GM18499 (cell line): ENCODE data around the gene PRDM12.

ENCODE experiments used
- ATAC-seq: cut with Tn5 transposase; IDR thresholded peaks from one replicate; pipeline ENCODE4 v1.9.1; 2021; ENCODE audit warnings: moderate number of reproducible peaks; ENCODE audit not compliant: insufficient read depth, unreplicated experiment

PRDM12 gene

GRCh38 chr9:130635721-130636647 is 28.4 kb upstream of the PRDM12 start:
- no peak for ATAC-seq

DNA sequence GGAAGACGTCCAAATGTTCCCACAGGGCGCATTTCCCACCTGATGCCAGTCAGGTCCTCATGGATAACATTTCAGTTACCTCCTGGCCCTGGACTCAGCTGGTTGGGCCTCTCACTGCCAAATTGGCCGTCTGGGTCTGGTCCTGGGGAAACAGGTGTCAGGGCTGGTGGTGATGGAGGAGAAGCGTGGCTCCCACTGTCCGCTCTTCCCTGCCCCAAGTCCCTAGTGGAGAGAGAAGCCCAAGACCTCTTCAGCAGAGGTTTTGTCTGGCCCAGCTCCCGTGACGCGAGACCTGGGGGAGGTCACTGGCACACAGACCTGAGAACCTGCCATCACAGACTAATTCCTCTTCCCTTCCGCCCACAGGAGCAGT is 27.8 kb upstream of the PRDM12 start:
- ATAC-seq: no peak

DNA sequence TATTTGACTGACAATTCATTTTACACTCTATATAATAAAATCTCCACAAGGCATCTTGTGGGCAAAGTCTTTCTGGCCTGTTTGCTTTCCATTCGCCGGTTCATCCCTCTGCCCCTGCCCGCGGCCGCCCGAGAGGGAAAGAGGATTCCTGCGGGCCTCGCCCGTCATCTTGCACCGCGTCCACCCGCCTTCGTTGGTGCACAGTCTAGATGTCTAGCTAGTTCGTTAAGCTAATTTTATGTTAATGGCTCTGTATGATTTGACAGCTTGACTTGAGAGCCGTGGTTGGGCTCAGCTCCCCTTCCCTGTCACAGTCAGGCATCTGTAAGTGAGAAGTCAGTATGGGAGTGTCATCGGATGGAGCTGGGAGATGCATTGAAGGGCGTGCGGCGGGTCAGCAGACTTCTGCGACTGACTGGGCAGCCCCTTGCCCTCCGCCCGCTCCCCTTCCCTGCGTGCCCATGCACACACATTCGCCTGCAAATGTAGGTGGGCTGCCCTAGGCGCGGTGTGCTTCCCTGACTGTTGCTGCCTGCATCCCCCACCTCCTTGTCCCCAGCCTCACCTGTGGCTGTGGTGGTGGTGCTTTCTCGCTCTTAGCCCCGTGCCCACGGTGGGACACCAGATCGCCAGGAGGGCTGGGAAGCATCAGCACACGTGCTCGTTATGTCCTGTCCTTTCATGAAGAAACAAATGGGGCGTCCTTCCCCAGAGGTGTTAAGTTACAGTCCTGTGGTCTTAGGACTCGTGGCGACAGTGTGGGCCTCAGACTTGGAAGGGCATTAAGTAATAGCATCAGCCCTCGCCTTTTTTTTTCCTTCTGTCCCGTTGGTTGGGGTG is 25.9 kb upstream of the PRDM12 start:
- no peak for ATAC-seq

DNA sequence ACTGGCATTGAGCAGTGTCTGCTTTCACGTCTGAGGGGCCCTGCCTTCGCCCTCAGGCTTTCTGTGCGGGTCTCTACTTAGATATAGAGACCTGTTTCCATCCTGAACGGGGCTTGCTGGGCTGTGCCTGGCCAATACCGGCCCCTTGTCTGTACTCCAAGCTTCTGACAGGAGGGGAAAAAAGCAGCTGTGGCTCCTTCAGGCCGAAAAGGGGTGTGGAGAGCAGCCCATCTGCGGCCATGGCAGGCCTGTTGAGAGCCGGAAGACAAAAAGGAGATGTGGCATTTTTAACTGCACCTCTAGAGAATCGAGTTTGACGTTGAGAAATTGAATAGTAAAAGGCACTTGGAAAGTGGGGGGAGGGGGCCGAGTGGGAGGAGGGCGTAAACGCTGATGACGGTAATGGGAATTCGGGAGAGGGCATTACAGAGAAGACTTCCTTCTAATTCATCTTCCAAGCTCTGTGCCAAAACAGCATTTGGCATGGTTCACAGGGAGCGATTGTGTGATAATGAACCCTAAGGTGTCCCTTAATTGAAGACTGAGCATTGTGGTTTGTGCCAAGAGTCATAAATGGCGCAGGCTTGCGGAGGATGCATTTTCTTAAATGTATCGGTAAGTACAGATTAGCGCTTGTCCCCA is 25.1 kb upstream of the PRDM12 start:
- ATAC-seq: no peak

- ATAC-seq: no peak
These were observed 24.4 kb upstream of the PRDM12 start for GRCh38 chr9:130639866-130640555.

GRCh38 chr9:130640681-130641080 is 23.7 kb upstream of the PRDM12 start:
- no peak for ATAC-seq

DNA sequence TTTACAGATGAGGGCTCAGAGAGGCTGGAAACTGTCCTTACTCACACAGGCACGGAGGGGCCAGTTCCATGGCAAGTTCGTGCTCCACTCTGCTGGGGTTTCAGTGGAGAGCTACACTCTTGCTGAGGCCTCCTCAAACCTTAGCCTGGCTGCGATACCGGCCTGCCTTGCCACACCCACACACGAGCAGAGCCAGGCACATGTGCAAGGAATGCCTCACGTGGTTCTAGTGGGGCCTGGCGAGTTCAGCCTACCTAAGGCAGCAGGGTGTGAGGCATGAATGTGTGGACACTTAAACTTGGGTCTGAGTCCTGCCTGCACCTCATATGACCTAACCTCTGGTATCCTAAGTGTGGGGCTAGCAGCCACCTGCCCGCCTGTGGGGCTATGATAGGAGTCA is 21.5 kb upstream of the PRDM12 start:
- ATAC-seq: no peak

GRCh38 chr9:130651221-130651620 is 13.2 kb upstream of the PRDM12 start:
- ATAC-seq: no peak

DNA sequence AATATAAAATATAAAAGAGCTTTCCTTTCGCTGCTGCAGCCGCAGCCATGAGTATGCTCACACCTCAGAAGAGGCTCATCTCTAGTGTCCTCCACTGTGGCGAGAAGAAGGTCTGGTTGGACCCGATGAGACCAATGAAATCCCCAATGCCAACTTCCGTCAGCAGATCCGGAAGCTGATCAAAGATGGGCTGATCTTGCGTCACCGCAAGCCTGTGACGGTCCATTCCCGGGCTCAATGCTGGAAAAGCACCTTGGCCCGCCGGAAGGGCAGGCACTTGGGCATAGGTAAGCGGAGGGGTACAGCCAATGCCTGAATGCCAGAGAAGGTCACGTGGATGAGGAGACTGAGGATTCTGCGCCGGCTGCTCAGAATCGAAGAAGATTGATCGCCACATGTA is 12.6 kb upstream of the PRDM12 start:
- ATAC-seq: no peak

DNA sequence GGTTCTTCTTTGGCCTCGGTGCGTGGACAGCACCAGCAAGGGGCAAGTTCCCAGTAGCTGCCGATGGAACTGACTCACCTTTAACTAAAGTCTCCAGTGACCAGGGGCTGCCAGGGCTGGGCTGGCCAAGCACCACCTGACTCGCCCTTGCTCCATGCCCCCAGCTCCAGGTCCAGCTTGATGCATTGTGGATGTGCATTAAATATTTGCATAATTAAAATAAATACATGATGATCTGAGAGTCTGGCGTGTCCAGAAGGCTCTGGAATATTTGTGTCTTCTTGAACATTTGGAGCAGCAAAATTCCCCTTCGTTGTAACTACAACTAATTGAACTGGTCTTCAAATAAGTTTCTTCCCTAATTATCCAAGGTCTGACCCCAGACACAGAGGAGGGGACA is 9.5 kb upstream of the PRDM12 start:
- ATAC-seq: no peak

GRCh38 chr9:130658893-130659698 is 5.3 kb upstream of the PRDM12 start:
- ATAC-seq: no peak

DNA sequence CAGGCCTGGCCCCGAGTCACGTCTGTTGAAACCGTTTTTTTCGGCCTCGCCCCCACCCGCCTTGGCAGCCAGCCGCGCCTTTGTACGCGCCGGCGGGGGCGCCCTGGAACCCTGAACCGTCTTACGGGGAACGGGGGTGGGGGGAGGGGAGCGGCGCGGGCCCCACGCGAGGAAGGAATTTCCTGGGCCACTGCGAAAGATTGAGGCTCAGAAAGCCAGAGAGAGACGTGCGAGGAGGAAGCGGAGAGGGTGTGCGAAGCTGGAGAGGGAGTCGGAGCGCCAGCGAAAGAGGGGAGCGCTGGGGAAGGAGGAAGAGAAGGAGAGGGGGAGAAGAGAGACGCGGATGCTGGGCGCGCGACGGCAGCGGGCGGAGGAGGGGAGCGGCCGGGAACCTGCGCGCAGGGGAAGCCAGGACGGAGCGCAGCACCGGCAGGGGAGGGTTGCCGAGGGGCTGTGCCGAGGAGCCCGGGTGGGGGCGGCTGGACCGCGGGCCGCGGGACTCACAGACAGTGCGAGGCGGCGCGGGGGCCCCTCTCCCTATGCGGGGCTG is 4.6 kb upstream of the PRDM12 start:
- ATAC-seq: no peak

GRCh38 chr9:130660326-130660682 is 4.1 kb upstream of the PRDM12 start:
- ATAC-seq: no peak

GRCh38 chr9:130660683-130661450 is 3.5 kb upstream of the PRDM12 start:
- ATAC-seq: no peak

DNA sequence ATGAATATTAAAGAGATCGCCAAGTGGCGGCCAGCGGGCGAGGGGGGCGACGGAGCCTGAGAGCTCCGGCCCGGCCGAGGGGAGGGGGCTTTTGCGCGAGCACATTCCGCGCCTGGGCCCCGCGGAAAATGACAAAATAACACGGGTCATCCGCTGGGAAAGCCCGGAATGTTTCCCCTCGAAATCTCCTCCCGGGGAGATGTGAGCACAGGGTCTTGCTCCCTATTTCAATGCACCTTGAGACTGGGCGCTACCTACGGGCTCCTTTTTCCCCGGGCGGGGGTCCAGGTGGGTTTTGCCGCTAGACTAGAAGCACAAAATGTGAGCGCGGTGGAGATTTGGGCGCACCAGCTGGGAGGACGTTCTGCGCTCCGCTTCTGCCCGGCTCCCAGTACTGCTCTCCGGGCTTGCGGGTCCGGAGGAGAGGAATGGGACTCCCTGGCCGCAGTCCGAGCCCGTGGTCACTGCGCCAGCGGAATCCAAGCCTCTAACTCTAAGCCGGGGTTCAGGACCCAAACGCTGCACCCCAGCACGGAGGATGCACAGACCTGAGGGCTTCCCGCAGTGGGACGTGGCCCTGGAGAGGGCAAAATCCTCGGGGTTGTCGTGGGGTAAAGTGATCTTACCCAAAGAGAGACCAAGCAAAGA is 2.8 kb upstream of the PRDM12 start:
- ATAC-seq: no peak

DNA sequence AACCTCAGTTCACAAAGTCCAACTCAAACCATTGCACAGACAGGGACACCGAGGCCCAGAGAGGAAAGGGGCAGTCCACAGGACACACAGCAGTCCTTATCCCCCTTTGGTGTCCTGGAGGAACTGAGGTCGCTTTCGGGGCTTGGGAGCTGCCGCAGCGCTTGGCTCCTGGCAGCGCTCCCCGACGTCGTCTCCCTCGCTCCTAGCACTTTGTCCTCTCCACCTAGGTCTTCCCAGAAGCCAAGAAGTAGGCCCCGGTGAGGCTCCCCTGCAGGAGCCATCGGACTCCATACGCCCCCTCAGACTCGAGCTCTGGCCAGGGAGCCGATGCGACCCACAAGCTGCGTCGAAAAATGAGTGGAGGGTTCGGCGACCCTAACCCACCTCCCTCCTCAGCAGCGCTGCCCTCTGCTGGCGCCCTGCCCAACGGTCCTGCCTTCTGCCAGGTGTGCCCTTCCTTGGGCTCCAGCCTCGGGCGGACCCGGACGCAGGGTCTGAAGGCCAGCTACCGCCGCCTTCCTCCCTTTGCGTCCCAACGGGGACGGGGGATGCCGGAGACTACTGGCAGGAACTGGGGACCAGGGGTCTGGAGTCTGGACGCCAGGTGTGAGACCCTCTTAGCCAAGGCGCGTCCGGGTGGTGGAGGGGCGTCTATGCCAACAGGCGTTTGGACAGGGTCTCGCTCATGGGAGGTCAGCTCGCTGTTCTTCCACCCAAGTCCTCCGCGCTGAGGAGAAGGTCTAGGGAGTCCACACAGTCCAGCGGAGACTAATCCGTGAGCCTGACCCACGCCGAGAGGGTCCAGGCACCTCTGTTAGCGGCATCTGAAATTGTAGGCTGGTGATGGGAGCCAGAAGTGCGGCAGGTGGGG is 2.1 kb upstream of the PRDM12 start:
- ATAC-seq: no peak

DNA sequence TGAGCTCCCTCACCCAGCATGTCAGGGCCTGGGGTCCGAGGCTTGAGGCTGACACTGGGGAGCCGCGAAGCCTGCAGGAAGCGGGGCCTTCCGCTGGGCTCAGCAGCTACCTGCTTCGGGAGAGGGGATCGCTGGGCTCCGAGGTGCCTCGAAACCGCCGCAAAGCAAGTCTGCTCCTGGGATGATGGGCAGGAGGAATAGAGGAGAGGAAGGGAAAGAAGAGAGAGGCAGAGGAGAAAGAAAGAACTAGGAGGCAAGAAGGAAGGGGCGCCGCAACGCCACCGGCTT is 1.5 kb upstream of the PRDM12 start:
- no peak for ATAC-seq
